Epithelial cell of proximal tubule (primary cell): ENCODE measurements around the gene PRUNE1. TPM values are rescaled to one million over a fixed set of nuclear protein-coding genes. Genes with fewer than 3 reads are reported as not detected.

Experiments used
- DNase-seq: peaks from one replicate; pipeline ENCODE4 v3.0.0-alpha.2; 2011; ENCODE audit warnings: low read depth
- H3K4me3 ChIP-seq: 2 replicates; pipeline ENCODE4 v1.5.1; 2011; ENCODE audit warnings: low read depth, mild to moderate bottlenecking, low read length
- CTCF ChIP-seq: conservative IDR thresholded peaks from 2 replicates; pipeline ENCODE4 v1.5.1; 2012; ENCODE audit warnings: low read depth, mild to moderate bottlenecking, low read length
- total RNA-seq: library from RNA; depleted of rRNA; stranded (reverse); fragments of >200 nt; gene quantifications from 2 replicates; pipeline ENCODE4 v1.2.3, GENCODE V29; 2015

Gene PRUNE1
- total RNA-seq, 1 donor from 2014 or later = 14.8 TPM

DNA sequence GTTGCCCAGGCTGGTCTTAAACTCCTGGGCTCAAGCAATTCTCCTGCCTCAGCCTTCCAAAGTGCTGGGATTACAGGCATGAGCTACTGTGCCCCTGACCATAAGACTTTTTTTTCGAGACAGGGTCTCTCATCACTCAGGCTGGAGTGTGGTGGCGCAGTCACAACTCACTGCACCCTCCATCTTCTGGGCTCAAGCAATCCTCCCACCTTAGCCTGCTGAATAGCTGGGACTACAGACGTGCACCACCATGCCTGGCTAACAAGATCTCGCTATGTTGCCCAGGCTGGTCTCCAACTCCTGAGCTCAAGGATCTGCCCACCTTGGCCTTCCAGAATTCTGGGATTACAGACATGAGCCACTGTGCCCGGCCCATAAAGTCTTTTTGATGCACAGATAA is 41.2 kb downstream of the PRUNE1 start:
- DNase-seq = no peak
- H3K4me3 ChIP-seq = no peak overlapping the region
- no peak for TF ChIP-seq CTCF

GRCh38 chr1:151050051-151050688 is 41.9 kb downstream of the PRUNE1 start:
- DNase-seq = no peak
- TF ChIP-seq CTCF = no peak
- H3K4me3 ChIP-seq = no peak overlapping the region

- TF ChIP-seq CTCF = no peak
Measured at GRCh38 chr1:151051356-151052009, 43.2 kb downstream of the PRUNE1 start.

GRCh38 chr1:151054971-151055547 is 46.8 kb downstream of the PRUNE1 start:
- TF ChIP-seq CTCF = no peak
- H3K4me3 ChIP-seq = no peak overlapping the region
- no peak for DNase-seq

More at GRCh38 chr1:151051356-151052009, 43.2 kb downstream of the PRUNE1 start:
- no peak overlapping the region for H3K4me3 ChIP-seq
- no peak for DNase-seq

DNA sequence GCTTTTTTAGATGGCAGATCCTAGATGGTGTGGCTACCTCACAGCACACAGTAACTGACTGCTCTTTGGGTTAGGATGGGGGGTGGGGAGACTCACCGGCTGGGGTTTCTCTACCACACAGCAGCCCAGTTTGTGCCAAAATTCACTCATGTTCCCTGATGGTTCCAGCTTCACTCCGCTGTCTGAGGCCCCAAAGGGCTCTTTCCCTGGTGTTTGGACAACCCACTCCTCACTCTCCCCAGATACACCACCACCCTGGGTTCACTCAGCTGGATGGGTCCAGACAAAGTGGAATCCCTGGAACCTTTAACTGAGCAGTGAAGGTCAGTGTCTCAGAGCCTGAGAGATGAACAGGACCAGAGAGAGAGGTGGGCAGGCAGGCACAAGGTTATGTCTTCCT is 47.3 kb downstream of the PRUNE1 start:
- no peak for DNase-seq
- H3K4me3 ChIP-seq = no peak overlapping the region
- no peak for TF ChIP-seq CTCF

GRCh38 chr1:151056149-151056548 is 47.9 kb downstream of the PRUNE1 start:
- no peak overlapping the region for H3K4me3 ChIP-seq
- no peak for DNase-seq
- no peak for TF ChIP-seq CTCF

DNA sequence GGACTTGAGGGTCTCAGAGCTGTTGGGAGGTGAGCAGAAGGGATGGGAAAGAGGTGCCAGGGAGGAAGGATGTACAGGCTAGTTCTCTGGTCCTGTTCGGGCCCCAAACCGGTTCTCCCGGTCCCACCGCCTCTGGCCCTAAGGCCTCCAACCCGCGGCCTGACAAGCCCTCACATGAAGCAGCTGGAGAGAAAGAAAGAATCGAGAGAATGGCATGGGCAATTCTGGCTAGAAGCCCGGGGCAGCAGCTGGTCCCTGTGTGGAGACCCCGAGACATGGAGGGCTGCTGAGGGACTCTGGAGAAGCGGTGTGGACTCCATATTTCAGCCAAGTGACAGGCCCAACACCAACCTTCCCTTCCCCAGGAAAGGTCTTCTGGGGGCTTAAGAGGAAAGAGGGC is 50.4 kb downstream of the PRUNE1 start:
- no peak for TF ChIP-seq CTCF
- no peak for DNase-seq
- H3K4me3 ChIP-seq = peak overlapping the region; percentile 76
